Measurements from ENCODE around the gene EPHB4. TPM values are rescaled to one million over a fixed set of nuclear protein-coding genes. Genes with fewer than 3 reads are reported as not detected.

EPHB4 gene
- total RNA-seq (2014; rRNA removed): 104 and 150 TPM in 2 replicates
- Bru-seq, nascent RNA: percentile 78 among the genes with signal in this experiment
- BruChase-seq, experiment 1, labeled RNA remaining after a 6-hour chase: percentile 94 among the genes with signal in this experiment
- percentile 86 among the genes with signal in this experiment for BruChase-seq, experiment 2, labeled RNA remaining after a 2-hour chase
- long read RNA-seq, full-length matches to known transcripts: 79 of 373 reads
- long read RNA-seq, partial matches to known transcripts: 216 of 373 reads
- long read RNA-seq, other reads (novel, unspliced or antisense): 78 of 373 reads

DNA sequence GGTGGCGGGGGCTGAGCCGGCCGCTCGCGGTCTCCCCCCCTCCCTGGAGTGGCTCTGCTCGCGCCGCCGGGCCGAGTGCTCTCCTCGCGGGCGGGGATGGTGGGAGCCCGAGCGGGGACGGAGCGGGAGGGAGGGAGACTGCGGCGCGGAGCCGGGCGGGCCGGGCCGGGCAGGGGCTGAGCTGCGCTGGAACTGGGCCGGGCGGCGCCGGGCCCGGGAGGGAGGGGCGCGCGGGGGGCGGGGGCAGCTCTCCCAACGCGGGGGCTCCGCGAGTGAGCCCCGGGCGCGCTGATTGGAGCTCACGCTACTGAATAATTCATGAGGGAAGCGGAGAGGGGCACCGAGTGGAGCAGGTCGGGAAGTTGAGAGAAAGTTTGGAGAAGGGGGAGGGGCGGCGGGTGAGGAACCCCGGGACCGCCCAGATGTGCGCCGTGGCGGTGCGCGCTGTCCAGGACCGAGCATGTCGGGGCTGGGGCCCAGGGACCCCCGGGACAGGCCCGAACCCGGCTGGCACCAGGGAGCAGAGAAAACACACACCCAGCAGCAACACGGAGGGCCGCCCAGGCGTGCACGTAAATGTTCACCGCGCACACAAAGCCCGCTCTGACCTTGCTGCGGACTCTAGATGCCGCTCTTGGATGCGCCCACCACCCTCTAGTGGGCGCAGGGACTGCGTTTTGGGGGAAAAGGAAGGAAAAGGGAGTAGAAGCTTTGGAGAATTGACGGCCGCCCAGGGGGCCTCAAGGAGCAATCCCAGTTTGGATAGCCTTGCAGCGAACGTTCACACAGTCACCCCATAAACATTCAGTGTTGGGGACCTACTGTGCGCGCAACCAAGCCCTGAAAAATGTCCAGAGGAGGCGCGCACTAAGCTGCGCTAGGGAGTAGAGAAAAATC lies at the start of gene EPHB4:
Gene EPHB4, minus strand, starts transcription at position 194 of the 897 bp plus-strand sequence. CDS start 493 bp downstream, outside the sequence.
- intact Hi-C loops (cut with micrococcal nuclease): loop anchor here (1.0 to 5.0 kb wide), 2 partner anchors 25 to 120 kb away; partner anchors contain the start of genes POP7 and SLC12A9
- peaks cover 5% of the 10 kb centered on the region; the same call in 1 of the 2 replicates for H3K4me1 ChIP-seq (ENCODE audit: insufficient read depth, low read length)
- TF ChIP-seq EZH2phosphoT487 (IDR thresholded peaks at IDR 0.05; ENCODE audit: borderline replicate concordance, low read length) (no peak), CTCF (conservative IDR thresholded peaks at IDR 0.05; ENCODE audit: low read depth, low read length) (peak; percentile 62)

GRCh38 chr7:100875356-100875751 lies 48.0 kb upstream of the EPHB4 start:
- DNase-seq: peak; percentile 20
- intact Hi-C loops (cut with micrococcal nuclease): no loop called here
- TSS peak; percentile 59 for BruUV-seq (replicated peaks)
- no peak for TF ChIP-seq CTCF (conservative IDR thresholded peaks at IDR 0.05; ENCODE audit: low read depth, low read length)
- TF ChIP-seq EZH2 (IDR thresholded peaks at IDR 0.05; ENCODE audit: low read length, unreplicated experiment): no peak
- TF ChIP-seq EZH2phosphoT487 (IDR thresholded peaks at IDR 0.05; ENCODE audit: borderline replicate concordance, low read length): no peak
- Histone ChIP-seq H3K27me3 (ENCODE audit: low read length) (no peaks in the 10 kb centered on the region), H3K9me2 (replicated peaks; ENCODE audit: low read length) (no peaks in the 10 kb centered on the region), H3K27ac (ENCODE audit: low read length) (peak overlapping the region; percentile 76), H3K4me1 (ENCODE audit: insufficient read depth, low read length) (peaks cover 27% of the 10 kb centered on the region), H3K4me3 (ENCODE audit: low read length) (peak overlapping the region; percentile 78), H3K79me2 (ENCODE audit: low read length) (peaks cover 55% of the 10 kb centered on the region), H2AFZ (ENCODE audit: low read length) (peak overlapping the region; percentile 63), H3K36me3 (ENCODE audit: low read depth, low read length) (peaks cover 29% of the 10 kb centered on the region), H3K9me3 (ENCODE audit: low read length) (no peaks in the 10 kb centered on the region), H3K9ac (ENCODE audit: low read length) (peak overlapping the region; percentile 99), H3F3A (ENCODE audit: low read length, unreplicated experiment) (no peaks in the 10 kb centered on the region), H3K4me2 (ENCODE audit: low read length) (peak overlapping the region; percentile 100), H4K20me1 (ENCODE audit: low read length) (peaks cover 44% of the 10 kb centered on the region)
- ChIA-PET CTCF (interaction anchor here (0.6 to 0.7 kb wide), 2 partner anchors 287 to 321 kb away, joined by 7 read pairs; no protein-coding TSS in a partner anchor), POLR2A (ENCODE audit: unreplicated experiment) (interaction anchor here (0.5 to 1.8 kb wide), 6 partner anchors 14 to 1531 kb away, joined by 3 to 39 read pairs (median 9); partner anchors contain the start of gene UFSP1)
- peak; percentile 33 for ATAC-seq

More for the DNA sequence above, at the start of gene EPHB4:
- peaks cover 9% of the 10 kb centered on the region; the same call in 1 of the 2 replicates for H3K36me3 ChIP-seq (ENCODE audit: low read depth, low read length)
- H4K20me1 ChIP-seq (ENCODE audit: low read length): peaks cover 5% of the 10 kb centered on the region; the same call in 1 of the 2 replicates
- peak within 1 kb of the TSS; percentile 5; the same call in 1 of the 2 replicates for H3K27ac ChIP-seq (ENCODE audit: low read length)
- ChIA-PET POLR2A (ENCODE audit: unreplicated experiment) (interaction anchor here (0.6 to 1.0 kb wide), 9 partner anchors 14 to 343 kb away, joined by 3 to 12 read pairs (median 5); partner anchors contain the start of genes POP7 and UFSP1), CTCF (interaction anchor here (0.6 to 2.2 kb wide), 9 partner anchors 20 to 442 kb away, joined by 3 to 27 read pairs (median 5); partner anchors contain the start of genes ACHE, POP7, SLC12A9 and UFSP1)
- peaks cover 42% of the 10 kb centered on the region for H3K79me2 ChIP-seq (ENCODE audit: low read length)
- no peaks in the 10 kb centered on the region for H3K9me2 ChIP-seq (replicated peaks; ENCODE audit: low read length)
- no peaks in the 10 kb centered on the region for H3K27me3 ChIP-seq (ENCODE audit: low read length)
- TSS peak; percentile 58 for BruUV-seq (replicated peaks)
- H3K9me3 ChIP-seq (ENCODE audit: low read length): no peaks in the 10 kb centered on the region
- DNase-seq (peak; percentile 84), ATAC-seq (peak; percentile 79)
- peak within 1 kb of the TSS; percentile 86 for H3K4me2 ChIP-seq (ENCODE audit: low read length)
- H3K9ac ChIP-seq (ENCODE audit: low read length): peak within 1 kb of the TSS; percentile 76
- peak within 1 kb of the TSS; percentile 99 for H3K4me3 ChIP-seq (ENCODE audit: low read length)
- H3F3A ChIP-seq (ENCODE audit: low read length, unreplicated experiment): no peaks in the 10 kb centered on the region
- peak within 1 kb of the TSS; percentile 80 for H2AFZ ChIP-seq (ENCODE audit: low read length)

Data from PC-3 (cell line).